ENCODE results near the gene TBCA. TPM values are rescaled to one million over a fixed set of nuclear protein-coding genes. Genes with fewer than 3 reads are reported as not detected.

The TBCA gene
- total RNA-seq, 1 experiment from 2014 or later: 302 TPM

DNA sequence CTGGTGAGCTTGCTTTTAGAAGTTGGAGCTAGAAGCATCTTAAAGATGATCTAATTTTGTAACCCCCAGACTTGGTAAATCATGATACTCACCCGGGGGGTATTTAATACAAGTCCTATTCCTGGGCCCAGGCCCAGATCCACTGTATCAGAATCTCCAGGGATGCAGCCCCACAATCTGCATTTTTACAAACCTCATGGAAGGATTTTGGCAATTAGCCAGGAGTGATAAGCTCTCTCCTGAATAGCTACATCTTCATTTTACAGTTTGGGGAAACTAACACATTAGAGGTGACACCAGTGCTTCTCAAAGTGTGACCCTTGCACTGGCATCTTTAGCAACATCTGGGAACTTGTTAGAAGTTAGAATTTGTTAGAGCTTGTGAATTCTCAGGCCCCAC is 106.5 kb downstream of the TBCA start:
- H3K36me3 ChIP-seq (ENCODE audit: control insufficient read depth, insufficient read depth, low read length): no peaks in the 10 kb centered on the region
- ChIA-PET POLR2A (no interaction called here), CTCF (interaction anchor here (0.6 kb wide), 1 partner anchor 206 kb away, joined by 3 read pairs; no protein-coding TSS in a partner anchor)
- no peaks in the 10 kb centered on the region for H3K9me3 ChIP-seq (ENCODE audit: control insufficient read depth, insufficient read depth, low read depth, low read length)
- intact Hi-C loops (cut with micrococcal nuclease; ENCODE audit: unreplicated experiment): no loop called here
- in situ Hi-C loops (cut with HindIII; ENCODE audit: low pct_unique_long_range_greater_than_20kb, low sequenced_read_pairs): no loop called here
- no peak for TF ChIP-seq POLR2AphosphoS5 (IDR thresholded peaks at IDR 0.05; ENCODE audit: low read depth, low read length)
- TF ChIP-seq TCF7L2 (IDR thresholded peaks at IDR 0.05; ENCODE audit: low read depth, low read length): no peak
- TF ChIP-seq SIN3A (IDR thresholded peaks at IDR 0.05; ENCODE audit: borderline replicate concordance, insufficient read depth, low read depth, low read length): no peak
- no peak for TF ChIP-seq CTCF (IDR thresholded peaks at IDR 0.05)
- ATAC-seq: no peak
- BruUV-seq (replicated peaks): no TSS peak
- DNase-seq (ENCODE audit: low read depth, low spot score): no peak
- H3K27ac ChIP-seq (ENCODE audit: low read length): no peak overlapping the region
- H3K4me3 ChIP-seq (ENCODE audit: low read depth in 2 of 2, low read length in 2 of 2): no peak overlapping the region
- peaks cover 10% of the 10 kb centered on the region for H3K27me3 ChIP-seq (ENCODE audit: control insufficient read depth, insufficient read depth, low read length)
- no peaks in the 10 kb centered on the region for H3K4me1 ChIP-seq (ENCODE audit: control insufficient read depth, insufficient read depth, low read length)

GRCh38 chr5:77663090-77663863 is 112.9 kb downstream of the TBCA start:
- no peaks in the 10 kb centered on the region for H3K9me3 ChIP-seq (ENCODE audit: control insufficient read depth, insufficient read depth, low read depth, low read length)
- H3K27me3 ChIP-seq (ENCODE audit: control insufficient read depth, insufficient read depth, low read length): peaks cover 8% of the 10 kb centered on the region
- TF ChIP-seq CTCF (IDR thresholded peaks at IDR 0.05) (no peak), TCF7L2 (IDR thresholded peaks at IDR 0.05; ENCODE audit: low read depth, low read length) (no peak), REST (IDR thresholded peaks at IDR 0.05; ENCODE audit: insufficient read depth in 1 of 2, low read depth in 2 of 2, low read length in 1 of 2) (no peak), POLR2AphosphoS5 (IDR thresholded peaks at IDR 0.05; ENCODE audit: low read depth, low read length) (no peak), SIN3A (IDR thresholded peaks at IDR 0.05; ENCODE audit: borderline replicate concordance, insufficient read depth, low read depth, low read length) (no peak)
- no peak for DNase-seq (ENCODE audit: low read depth, low spot score)
- H3K27ac ChIP-seq (ENCODE audit: low read length): no peak overlapping the region
- ChIA-PET CTCF (no interaction called here), POLR2A (interaction anchor here (0.5 kb wide), 1 partner anchor 50 kb away, joined by 3 read pairs; no protein-coding TSS in a partner anchor)
- no peak overlapping the region for H3K4me3 ChIP-seq (ENCODE audit: low read depth in 2 of 2, low read length in 2 of 2)
- no TSS peak for BruUV-seq (replicated peaks)
- in situ Hi-C loops (cut with HindIII; ENCODE audit: low pct_unique_long_range_greater_than_20kb, low sequenced_read_pairs): no loop called here
- no peaks in the 10 kb centered on the region for H3K36me3 ChIP-seq (ENCODE audit: control insufficient read depth, insufficient read depth, low read length)
- no peak for ATAC-seq
- intact Hi-C loops (cut with micrococcal nuclease; ENCODE audit: unreplicated experiment): no loop called here
- no peaks in the 10 kb centered on the region for H3K4me1 ChIP-seq (ENCODE audit: control insufficient read depth, insufficient read depth, low read length)

Measured in Panc1 (cell line).